CD8-positive, alpha-beta memory T cell (primary cell): Measurements from ENCODE around the gene AGPAT2. TPM values are rescaled to one million over a fixed set of nuclear protein-coding genes. Genes with fewer than 3 reads are reported as not detected.
A peak's percentile ranks its signal among the peaks of the same experiment; 100 is the strongest.

ENCODE experiments used
- CTCF ChIA-PET: fragments of 350-600 bp; sonication (Branson Sonifier 250); formaldehyde crosslinking; loops from one replicate; lab custom pipeline; 2021; ENCODE audit warnings: antibody characterized with exemption; lab: Charles Lee
- POLR2A ChIA-PET: fragments of 350-600 bp; sonication (Branson Sonifier 250); formaldehyde crosslinking; loops from one replicate; lab custom pipeline; 2021; ENCODE audit warnings: antibody characterized with exemption; lab: Charles Lee
- DNase-seq, 5 donors: peaks; one replicate each; pipeline versions ENCODE4 v3.0.0 to v3.0.0-alpha.2; 2020 to 2022; ENCODE audit warnings: mixed read lengths in 1 of 5
- H3K27ac ChIP-seq: one replicate; pipeline ENCODE4 v1.7.0; 2013; ENCODE audit warnings: low read depth, mild to moderate bottlenecking, low read length, moderate library complexity
- H3K27me3 ChIP-seq: 2 replicates; pipeline ENCODE4 v1.7.0; 2013; ENCODE audit warnings: low read length, mild to moderate bottlenecking; ENCODE audit not compliant: insufficient read depth, poor library complexity, severe bottlenecking
- H3K36me3 ChIP-seq: 2 replicates; pipeline ENCODE4 v1.7.0; 2013; ENCODE audit warnings: mild to moderate bottlenecking, low read length, moderate library complexity; ENCODE audit not compliant: insufficient read depth
- H3K4me1 ChIP-seq: 2 replicates; pipeline ENCODE4 v1.7.0; 2013; ENCODE audit warnings: mild to moderate bottlenecking, low read length, moderate library complexity; ENCODE audit not compliant: insufficient read depth
- H3K4me3 ChIP-seq: 2 replicates; pipeline ENCODE4 v1.7.0; 2013; ENCODE audit warnings: mild to moderate bottlenecking, low read length
- H3K9me3 ChIP-seq: 2 replicates; pipeline ENCODE4 v1.7.0; 2013; ENCODE audit warnings: mild to moderate bottlenecking, low read length
- H3K27ac Mint-ChIP-seq, 8 donors: one replicate each; pipeline ENCODE4 v1.8.0; 2020 to 2021; ENCODE audit warnings: mixed read lengths in 8 of 8, mild to moderate bottlenecking in 6 of 8, inconsistent platforms in 3 of 8, moderate library complexity in 3 of 8
- H3K27me3 Mint-ChIP-seq, 2 donors: one replicate each; pipeline ENCODE4 v1.8.0; 2020 to 2021; ENCODE audit warnings: mixed read lengths in 2 of 2, mild to moderate bottlenecking in 1 of 2, moderate library complexity in 1 of 2
- H3K36me3 Mint-ChIP-seq, 3 donors: one replicate each; pipeline ENCODE4 v1.8.0; 2020 to 2021; ENCODE audit warnings: mixed read lengths in 3 of 3, inconsistent platforms in 1 of 3, mild to moderate bottlenecking in 1 of 3
- H3K4me1 Mint-ChIP-seq, 3 donors: one replicate each; pipeline ENCODE4 v1.8.0; 2020 to 2021; ENCODE audit warnings: mixed read lengths in 3 of 3, inconsistent platforms in 1 of 3, mild to moderate bottlenecking in 1 of 3
- H3K4me3 Mint-ChIP-seq, 7 donors: one replicate each; pipeline ENCODE4 v1.8.0; 2020 to 2021; ENCODE audit warnings: mixed read lengths in 7 of 7, mild to moderate bottlenecking in 6 of 7, moderate library complexity in 4 of 7, inconsistent platforms in 2 of 7
- H3K9me3 Mint-ChIP-seq, 5 donors: one replicate each; pipeline ENCODE4 v1.8.0; 2020 to 2022; ENCODE audit warnings: mixed read lengths in 5 of 5, mild to moderate bottlenecking in 3 of 5, moderate library complexity in 2 of 5, inconsistent platforms in 1 of 5
- polyA plus RNA-seq: library from polyadenylated mRNA; unstranded; fragments of 300-500 nt; fragmentation: Illumina TruSeq; gene quantifications from one replicate; pipeline ENCODE4 v1.2.3, GENCODE V29; 2021
- total RNA-seq, 2 experiments: library from RNA; stranded (reverse); gene quantifications; one replicate each; pipeline ENCODE4 v1.2.3, GENCODE V29; 2021

Gene AGPAT2
- total and polyA plus RNA-seq, 3 experiments from 2014 or later = 17.4 to 32.5 (median 18.4) TPM

DNA sequence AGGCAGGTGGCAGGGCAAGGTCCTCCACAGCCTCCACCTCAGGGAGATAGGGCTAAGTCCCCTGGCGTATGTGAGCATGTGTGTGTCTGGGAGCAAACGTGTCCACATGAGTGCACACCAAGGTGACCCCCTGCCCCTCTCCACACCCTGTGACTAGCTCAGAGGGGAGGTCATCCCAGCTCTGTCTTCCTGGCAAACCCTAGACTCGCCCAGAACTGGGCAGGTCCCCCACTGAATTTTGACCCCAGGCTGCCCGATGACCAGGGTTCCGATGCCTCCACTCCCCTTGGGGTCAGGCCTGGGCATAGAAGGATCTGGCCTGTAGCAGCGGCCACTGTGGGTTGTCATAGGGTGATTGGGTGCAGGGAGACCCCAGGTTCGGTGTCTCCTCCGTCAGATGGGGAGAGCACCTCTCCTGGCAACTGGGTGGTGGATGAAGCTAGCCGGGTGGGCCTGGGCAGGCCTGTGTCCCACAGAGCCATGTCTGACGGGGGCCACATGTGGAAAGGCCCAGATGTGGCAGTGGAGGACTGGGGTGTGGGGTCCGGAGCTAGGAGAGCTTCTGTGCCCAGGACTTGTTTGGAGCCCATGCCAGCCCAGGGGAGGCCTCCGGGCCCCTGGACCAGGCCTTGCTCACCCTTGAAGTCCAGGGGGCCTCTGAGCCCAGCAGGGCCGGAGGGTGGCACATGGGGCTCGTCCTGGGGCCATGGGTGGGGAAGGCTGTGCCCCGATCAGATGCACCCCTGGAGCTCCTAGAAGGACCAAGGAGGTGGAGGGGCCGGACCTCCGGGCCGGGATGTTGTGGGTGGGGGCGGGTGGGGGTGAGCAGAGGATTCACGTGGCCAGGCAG lies 31.3 kb upstream of the AGPAT2 start:
- Histone ChIP-seq H3K4me3 (no peak overlapping the region), H3K9me3 (no peaks in the 10 kb centered on the region), H3K36me3 (peaks cover 2% of the 10 kb centered on the region), H3K4me1 (no peaks in the 10 kb centered on the region), H3K27ac (no peak overlapping the region), H3K27me3 (no peaks in the 10 kb centered on the region)
- ChIA-PET POLR2A (interaction anchor here (0.5 to 1.2 kb wide), 5 partner anchors 9 to 101 kb away, joined by 3 to 4 read pairs (median 4); no protein-coding TSS in a partner anchor), CTCF (interaction anchor here (0.9 kb wide), 1 partner anchor 10 kb away, joined by 3 read pairs; no protein-coding TSS in a partner anchor)
- Mint-ChIP-seq H3K9me3 (no peaks in the 10 kb centered on the region), H3K36me3 (peaks cover 0 to 16% (median under 1%) of the 10 kb centered on the region in 3 donors), H3K27ac (peak overlapping the region in 1 of 8 donors; percentile 43), H3K27me3 (peaks cover 11 to 18% of the 10 kb centered on the region in 2 donors), H3K4me1 (peaks cover 0 to 4% (median 3%) of the 10 kb centered on the region in 3 donors), H3K4me3 (no peak overlapping the region)
- DNase-seq = no peak

DNA sequence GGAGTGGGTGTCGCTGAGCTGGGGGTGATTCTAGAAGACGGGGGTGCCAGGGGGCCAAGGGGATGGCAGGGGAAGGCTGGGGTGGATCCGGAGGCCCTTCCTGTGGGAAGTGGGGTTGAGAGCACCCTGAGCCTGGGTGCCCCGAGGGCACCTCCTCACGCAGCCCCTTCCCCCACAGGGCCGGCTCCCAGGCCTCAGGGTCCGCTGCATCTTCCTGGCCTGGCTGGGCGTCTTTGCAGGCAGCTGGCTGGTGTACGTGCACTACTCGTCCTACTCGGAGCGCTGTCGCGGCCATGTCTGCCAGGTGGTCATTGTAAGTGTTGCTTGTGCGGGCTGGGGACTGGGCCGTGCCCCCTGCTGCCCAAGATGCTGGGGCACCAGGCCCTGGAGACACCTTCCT lies 30.1 kb upstream of the AGPAT2 start:
- H3K27me3 Mint-ChIP-seq = peaks cover 14 to 22% of the 10 kb centered on the region in 2 donors
- H3K4me3 ChIP-seq = no peak overlapping the region
- peaks cover 0 to 4% (median 3%) of the 10 kb centered on the region in 3 donors for H3K4me1 Mint-ChIP-seq
- peaks cover 0 to 8% (median 0%) of the 10 kb centered on the region in 3 donors for H3K36me3 Mint-ChIP-seq
- ChIA-PET CTCF (no interaction called here), POLR2A (no interaction called here)
- no peaks in the 10 kb centered on the region for H3K4me1 ChIP-seq
- H3K27ac Mint-ChIP-seq = no peak overlapping the region
- H3K4me3 Mint-ChIP-seq = no peak overlapping the region
- H3K9me3 ChIP-seq = no peaks in the 10 kb centered on the region
- no peak overlapping the region for H3K27ac ChIP-seq
- no peaks in the 10 kb centered on the region for H3K36me3 ChIP-seq
- no peak for DNase-seq
- H3K27me3 ChIP-seq = no peaks in the 10 kb centered on the region
- no peaks in the 10 kb centered on the region for H3K9me3 Mint-ChIP-seq

DNA sequence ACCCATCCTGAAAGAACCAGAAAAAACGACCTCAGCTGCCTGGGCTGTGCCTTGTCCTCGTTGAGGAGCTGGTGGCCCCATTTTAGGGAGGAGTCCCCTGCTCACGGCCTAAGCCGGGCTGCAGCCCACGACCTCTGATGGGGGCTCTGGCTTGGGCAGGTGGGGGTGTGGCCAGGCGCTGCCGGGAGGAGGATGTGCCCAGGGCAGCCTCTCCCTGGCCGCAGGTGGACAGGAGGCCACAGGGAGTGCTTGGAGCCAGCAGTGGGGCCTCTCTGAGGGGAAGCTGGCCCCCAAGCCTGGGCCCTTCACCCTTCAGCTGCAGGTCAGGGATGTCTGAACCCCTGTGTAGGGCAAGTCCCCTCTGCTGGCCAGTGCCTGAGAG lies 27.6 kb upstream of the AGPAT2 start:
- POLR2A ChIA-PET = interaction anchor here (0.6 kb wide), 1 partner anchor 575 kb away, joined by 4 read pairs; no protein-coding TSS in a partner anchor
- no peaks in the 10 kb centered on the region for H3K36me3 ChIP-seq
- CTCF ChIA-PET = interaction anchor here (1.0 kb wide), 1 partner anchor 12 kb away, joined by 6 read pairs; no protein-coding TSS in a partner anchor
- no peaks in the 10 kb centered on the region for H3K9me3 ChIP-seq
- Mint-ChIP-seq H3K4me3 (no peak overlapping the region), H3K4me1 (peaks cover 0 to 7% (median 5%) of the 10 kb centered on the region in 3 donors), H3K27ac (no peak overlapping the region), H3K9me3 (peaks cover 0 to 2% (median 0%) of the 10 kb centered on the region in 5 donors), H3K27me3 (peaks cover 19 to 35% of the 10 kb centered on the region in 2 donors), H3K36me3 (no peaks in the 10 kb centered on the region)
- no peaks in the 10 kb centered on the region for H3K27me3 ChIP-seq
- DNase-seq = no peak
- no peak overlapping the region for H3K27ac ChIP-seq
- H3K4me3 ChIP-seq = no peak overlapping the region
- H3K4me1 ChIP-seq = no peaks in the 10 kb centered on the region

DNA sequence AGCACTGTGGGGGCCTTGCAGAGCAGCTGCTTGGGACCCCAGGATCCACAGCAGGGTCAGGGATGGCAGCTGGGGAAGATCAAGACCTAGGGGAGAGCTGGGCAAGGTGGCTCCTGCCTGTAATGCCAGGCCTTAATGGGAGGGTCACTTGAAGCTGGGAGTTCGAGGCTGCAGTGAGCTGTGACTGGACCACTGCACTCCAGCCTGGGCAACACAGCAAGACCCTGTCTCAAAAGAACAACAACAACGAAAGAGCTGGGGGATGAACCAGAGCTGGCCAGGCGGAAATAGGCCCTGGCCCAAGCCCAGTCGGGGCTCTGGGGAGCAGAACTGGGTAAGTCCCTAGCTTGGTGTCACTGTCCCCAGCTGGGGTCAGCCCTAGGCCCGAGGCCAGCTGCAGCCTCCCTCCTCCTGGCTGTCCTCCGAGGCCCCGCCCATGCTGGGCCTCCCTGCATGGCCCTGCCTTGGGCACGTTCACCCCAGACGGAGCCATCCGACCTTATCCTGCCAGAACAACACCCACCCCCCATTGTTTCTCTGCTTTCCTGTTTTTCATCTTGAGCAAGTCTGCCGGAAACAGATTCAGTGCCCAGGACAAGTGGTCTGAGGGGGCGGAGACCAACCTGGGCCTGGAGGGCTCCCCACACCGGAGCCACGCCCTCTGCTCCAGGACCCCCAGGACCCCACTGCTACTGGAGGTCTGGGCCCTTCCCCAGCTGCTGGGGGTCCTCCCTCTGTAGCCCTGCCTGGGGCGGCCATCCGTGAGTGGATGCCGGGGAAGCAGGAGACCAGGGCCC lies 27.0 kb upstream of the AGPAT2 start:
- Mint-ChIP-seq H3K4me1 (peaks cover 0 to 7% (median 5%) of the 10 kb centered on the region in 3 donors), H3K9me3 (peaks cover 0 to 2% (median 0%) of the 10 kb centered on the region in 5 donors), H3K27ac (no peak overlapping the region), H3K4me3 (peak overlapping the region in 1 of 7 donors; percentile 39), H3K27me3 (peaks cover 19 to 38% of the 10 kb centered on the region in 2 donors), H3K36me3 (no peaks in the 10 kb centered on the region)
- no peaks in the 10 kb centered on the region for H3K4me1 ChIP-seq
- no peak for DNase-seq
- no peaks in the 10 kb centered on the region for H3K27me3 ChIP-seq
- ChIA-PET CTCF (interaction anchor here (1.0 kb wide), 1 partner anchor 13 kb away, joined by 6 read pairs; no protein-coding TSS in a partner anchor), POLR2A (interaction anchor here (0.6 kb wide), 1 partner anchor 575 kb away, joined by 4 read pairs; no protein-coding TSS in a partner anchor)
- no peaks in the 10 kb centered on the region for H3K36me3 ChIP-seq
- no peak overlapping the region for H3K27ac ChIP-seq
- H3K4me3 ChIP-seq = no peak overlapping the region
- H3K9me3 ChIP-seq = no peaks in the 10 kb centered on the region

DNA sequence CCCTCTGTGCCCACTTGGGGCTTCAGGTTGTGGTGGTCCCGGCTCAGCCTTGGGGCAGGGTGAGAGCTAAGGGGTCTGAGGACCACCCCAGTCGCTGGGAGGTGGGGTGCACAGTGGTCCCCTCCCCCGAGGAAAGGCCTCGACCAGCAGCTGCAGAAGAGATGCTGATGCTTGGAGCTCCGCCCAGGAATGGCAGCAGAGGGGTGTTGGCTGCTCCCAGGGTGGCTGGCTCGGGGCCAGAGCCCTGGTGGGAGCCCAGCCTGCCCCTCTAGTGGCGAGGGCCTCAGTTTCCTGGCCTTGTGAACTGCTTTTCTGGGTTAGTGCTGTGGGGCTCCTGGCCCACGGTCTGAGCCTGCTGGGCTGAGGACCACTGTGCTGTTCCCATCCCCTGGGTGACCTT lies 26.3 kb upstream of the AGPAT2 start:
- H3K27ac ChIP-seq = no peak overlapping the region
- no peaks in the 10 kb centered on the region for H3K36me3 ChIP-seq
- Mint-ChIP-seq H3K9me3 (peaks cover 0 to 2% (median 0%) of the 10 kb centered on the region in 5 donors), H3K36me3 (no peaks in the 10 kb centered on the region), H3K4me3 (peak overlapping the region in 1 of 7 donors; percentile 39), H3K27ac (no peak overlapping the region), H3K27me3 (peaks cover 19 to 43% of the 10 kb centered on the region in 2 donors), H3K4me1 (peaks cover 0 to 5% (median 5%) of the 10 kb centered on the region in 3 donors)
- no peaks in the 10 kb centered on the region for H3K27me3 ChIP-seq
- no peak overlapping the region for H3K4me3 ChIP-seq
- no peaks in the 10 kb centered on the region for H3K9me3 ChIP-seq
- CTCF ChIA-PET = interaction anchor here (0.6 kb wide), 1 partner anchor 354 kb away, joined by 3 read pairs; no protein-coding TSS in a partner anchor
- no peaks in the 10 kb centered on the region for H3K4me1 ChIP-seq
- POLR2A ChIA-PET = no interaction called here
- DNase-seq = no peak

DNA sequence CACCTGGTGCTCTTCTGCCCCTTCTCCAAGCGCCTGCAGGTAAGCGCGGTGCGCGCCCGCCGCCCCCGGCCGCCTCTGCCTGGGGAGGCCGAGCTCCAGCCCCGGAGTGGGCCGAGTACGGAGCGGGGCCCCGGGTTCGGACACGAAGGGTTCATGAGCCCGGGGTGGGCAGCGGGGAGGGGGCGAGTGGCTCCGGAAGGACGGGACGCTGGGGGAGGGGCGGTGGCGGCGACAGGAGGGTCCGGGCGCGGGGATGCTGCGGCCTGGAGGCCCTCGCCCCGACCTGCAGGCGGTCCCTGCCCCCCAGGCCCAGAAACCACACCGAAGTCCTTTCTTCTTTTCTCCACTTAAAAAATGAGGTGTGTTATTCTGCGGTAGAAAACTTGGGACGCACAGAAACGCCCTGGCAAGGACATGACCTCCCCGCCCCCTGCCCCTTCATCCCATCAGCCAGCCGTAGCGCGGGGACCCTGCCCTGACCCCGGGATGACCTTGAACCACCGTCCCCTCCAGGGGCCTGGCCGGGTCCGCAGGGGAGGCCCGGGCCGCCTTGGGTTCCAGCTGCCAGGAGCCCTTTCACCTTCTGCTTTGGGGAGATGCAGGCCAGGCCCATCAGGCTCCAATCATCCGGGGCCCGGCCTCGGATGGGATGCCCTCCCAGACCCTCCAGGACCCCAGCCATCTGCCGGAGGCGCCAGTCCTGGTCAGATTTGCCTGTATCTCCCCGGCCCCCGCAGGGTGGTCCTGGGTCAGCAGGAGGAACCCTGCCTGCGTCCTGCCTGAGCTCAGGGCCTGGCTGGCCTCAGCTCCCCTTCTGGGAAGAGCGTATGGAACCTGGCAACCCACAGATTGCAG lies 25.7 kb upstream of the AGPAT2 start:
- peaks cover 0 to 2% (median 0%) of the 10 kb centered on the region in 5 donors for H3K9me3 Mint-ChIP-seq
- peaks cover 0 to 5% (median 4%) of the 10 kb centered on the region in 3 donors for H3K4me1 Mint-ChIP-seq
- Histone ChIP-seq H3K4me3 (no peak overlapping the region), H3K36me3 (no peaks in the 10 kb centered on the region), H3K9me3 (no peaks in the 10 kb centered on the region), H3K4me1 (no peaks in the 10 kb centered on the region), H3K27me3 (no peaks in the 10 kb centered on the region), H3K27ac (peak overlapping the region; percentile 9)
- H3K27me3 Mint-ChIP-seq = peaks cover 19 to 48% of the 10 kb centered on the region in 2 donors
- no peak overlapping the region for H3K27ac Mint-ChIP-seq
- ChIA-PET CTCF (interaction anchor here (0.6 kb wide), 1 partner anchor 355 kb away, joined by 3 read pairs; no protein-coding TSS in a partner anchor), POLR2A (no interaction called here)
- no peak overlapping the region for H3K4me3 Mint-ChIP-seq
- H3K36me3 Mint-ChIP-seq = no peaks in the 10 kb centered on the region
- no peak for DNase-seq
